Measurements from ENCODE around the gene HGF. TPM values are rescaled to one million over a fixed set of nuclear protein-coding genes. Genes with fewer than 3 reads are reported as not detected.

The HGF gene
- total RNA-seq, 1 donor from 2014 or later, result 4.9 TPM

- Mint-ChIP-seq H3K27ac (no peak overlapping the region), H3K4me1 (ENCODE audit: unreplicated experiment) (no peaks in the 10 kb centered on the region), H3K27me3 (no peaks in the 10 kb centered on the region), H3K4me3 (no peak overlapping the region), H3K36me3 (no peaks in the 10 kb centered on the region), H3K9me3 (no peaks in the 10 kb centered on the region)
- DNase-seq (ENCODE audit: extremely low spot score, unreplicated experiment), result no peak
- no peak for TF ChIP-seq CTCF (conservative IDR thresholded peaks at IDR 0.05)
Measured at GRCh38 chr7:81710751-81711150, 59.1 kb downstream of the HGF start.

GRCh38 chr7:81709836-81710235 is 60.0 kb downstream of the HGF start:
- Mint-ChIP-seq H3K27me3 (no peaks in the 10 kb centered on the region), H3K36me3 (no peaks in the 10 kb centered on the region), H3K27ac (no peak overlapping the region), H3K4me1 (ENCODE audit: unreplicated experiment) (no peaks in the 10 kb centered on the region), H3K9me3 (no peaks in the 10 kb centered on the region), H3K4me3 (no peak overlapping the region)
- TF ChIP-seq CTCF (conservative IDR thresholded peaks at IDR 0.05), result no peak
- DNase-seq (ENCODE audit: extremely low spot score, unreplicated experiment), result no peak

GRCh38 chr7:81707966-81708365 is 61.9 kb downstream of the HGF start:
- TF ChIP-seq CTCF (conservative IDR thresholded peaks at IDR 0.05), result no peak
- Mint-ChIP-seq H3K4me3 (no peak overlapping the region), H3K4me1 (ENCODE audit: unreplicated experiment) (no peaks in the 10 kb centered on the region), H3K9me3 (no peaks in the 10 kb centered on the region), H3K36me3 (no peaks in the 10 kb centered on the region), H3K27ac (no peak overlapping the region), H3K27me3 (no peaks in the 10 kb centered on the region)
- no peak for DNase-seq (ENCODE audit: extremely low spot score, unreplicated experiment)

GRCh38 chr7:81707196-81707595 is 62.7 kb downstream of the HGF start:
- DNase-seq (ENCODE audit: extremely low spot score, unreplicated experiment), result no peak
- no peaks in the 10 kb centered on the region for H3K27me3 Mint-ChIP-seq
- TF ChIP-seq CTCF (conservative IDR thresholded peaks at IDR 0.05), result no peak
- H3K4me1 Mint-ChIP-seq (ENCODE audit: unreplicated experiment), result no peaks in the 10 kb centered on the region
- no peaks in the 10 kb centered on the region for H3K36me3 Mint-ChIP-seq
- H3K4me3 Mint-ChIP-seq, result no peak overlapping the region
- no peaks in the 10 kb centered on the region for H3K9me3 Mint-ChIP-seq
- no peak overlapping the region for H3K27ac Mint-ChIP-seq

- H3K27ac Mint-ChIP-seq, result no peak overlapping the region
Measured at GRCh38 chr7:81705206-81705605, 64.6 kb downstream of the HGF start.

More at GRCh38 chr7:81705206-81705605, 64.6 kb downstream of the HGF start:
- Mint-ChIP-seq H3K4me1 (ENCODE audit: unreplicated experiment) (no peaks in the 10 kb centered on the region), H3K36me3 (no peaks in the 10 kb centered on the region), H3K4me3 (no peak overlapping the region), H3K27me3 (no peaks in the 10 kb centered on the region), H3K9me3 (no peaks in the 10 kb centered on the region)
- DNase-seq (ENCODE audit: extremely low spot score, unreplicated experiment), result no peak
- no peak for TF ChIP-seq CTCF (conservative IDR thresholded peaks at IDR 0.05)

Data from type B pancreatic cell (in vitro differentiated cells).